Measurements from ENCODE around the gene CLSTN2.

The CLSTN2 gene

DNA sequence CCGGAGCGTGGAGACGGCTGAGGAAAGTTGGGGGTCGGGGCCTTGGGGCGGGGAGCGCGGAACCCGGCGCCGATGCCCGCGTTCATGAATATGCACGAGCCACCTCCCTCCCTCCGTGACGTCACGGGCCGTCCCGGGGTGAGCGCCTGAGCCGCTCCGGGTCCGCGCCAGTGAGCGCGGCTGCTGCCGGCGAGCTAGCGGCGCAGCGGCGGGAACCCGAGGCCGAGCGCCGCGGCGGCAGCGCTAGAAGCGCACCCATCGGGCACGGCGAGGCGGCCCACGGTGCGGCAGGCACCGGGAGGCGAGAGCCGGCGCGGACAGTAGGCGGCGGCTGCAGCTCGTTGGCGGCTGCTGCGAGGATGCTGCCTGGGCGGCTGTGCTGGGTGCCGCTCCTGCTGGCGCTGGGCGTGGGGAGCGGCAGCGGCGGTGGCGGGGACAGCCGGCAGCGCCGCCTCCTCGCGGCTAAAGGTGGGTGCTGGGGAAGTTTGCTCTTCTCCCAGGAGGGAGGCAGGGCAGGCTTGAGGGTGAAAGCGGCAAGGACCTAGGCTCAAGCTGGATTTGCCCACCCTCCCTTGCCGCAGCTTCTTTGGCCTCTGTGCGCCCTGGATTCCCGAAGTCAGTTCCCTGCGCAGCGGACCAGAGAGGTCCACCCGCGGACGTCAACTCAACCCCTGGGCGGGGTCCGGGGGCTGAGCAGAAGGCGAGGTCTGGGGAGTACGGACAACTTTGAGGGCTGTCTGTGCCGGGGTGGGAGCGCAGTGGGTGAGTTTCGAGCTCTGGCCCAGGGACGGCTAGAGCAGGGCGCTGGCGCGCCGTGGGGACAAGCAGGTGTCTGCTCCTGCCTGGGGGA, at the start of gene CLSTN2:
TSS of gene CLSTN2 (plus strand) at position 170 of the 850 bp plus-strand sequence.
- no peak for DNase-seq

DNA sequence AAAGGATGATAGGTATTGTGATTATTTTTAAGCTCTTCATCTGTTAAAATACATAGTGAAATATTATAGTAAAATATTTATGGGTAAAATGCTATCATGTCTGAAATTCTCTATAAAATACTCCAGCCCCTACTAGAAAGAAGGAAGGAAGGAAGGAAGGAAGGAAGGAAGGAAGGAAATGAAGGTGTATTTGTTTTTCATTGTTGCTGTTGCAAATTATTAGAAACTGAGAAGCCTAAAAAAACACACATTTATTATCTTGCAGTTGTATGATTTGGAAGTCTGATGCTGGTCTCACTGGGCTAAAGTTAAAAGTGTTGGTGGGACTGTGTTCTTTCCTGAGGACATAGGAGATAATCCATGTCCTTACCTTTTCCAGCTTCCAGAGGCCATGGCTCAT, 47.6 kb upstream of the CLSTN2 start:
- DNase-seq: no peak

DNA sequence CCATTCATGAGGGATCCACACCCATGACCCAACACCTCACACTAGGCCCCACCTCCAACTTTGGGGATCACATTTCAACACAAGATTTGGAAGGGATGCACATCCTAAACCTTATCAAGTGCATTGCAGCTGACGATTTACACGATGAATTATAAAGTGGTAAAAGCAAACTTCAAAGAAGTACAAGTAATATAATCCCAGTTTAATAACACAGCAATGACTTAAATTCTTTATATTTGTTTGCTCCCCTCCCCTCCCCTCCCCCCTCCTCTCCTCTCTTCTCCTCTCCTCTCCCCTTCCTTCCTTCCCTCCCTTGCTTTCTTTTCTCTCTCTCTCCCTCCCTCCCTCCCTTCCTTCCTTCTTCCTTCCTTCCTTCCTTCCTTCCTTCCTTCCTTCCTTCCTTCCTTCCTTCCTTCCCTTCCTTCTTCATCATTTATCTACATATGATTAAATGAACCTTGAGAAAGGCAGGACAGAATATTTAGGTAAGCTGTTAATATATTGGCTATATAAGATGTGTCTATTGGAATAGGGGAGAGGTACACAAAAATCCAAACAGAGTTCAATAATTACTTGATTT, 46.3 kb upstream of the CLSTN2 start:
- DNase-seq: no peak

DNA sequence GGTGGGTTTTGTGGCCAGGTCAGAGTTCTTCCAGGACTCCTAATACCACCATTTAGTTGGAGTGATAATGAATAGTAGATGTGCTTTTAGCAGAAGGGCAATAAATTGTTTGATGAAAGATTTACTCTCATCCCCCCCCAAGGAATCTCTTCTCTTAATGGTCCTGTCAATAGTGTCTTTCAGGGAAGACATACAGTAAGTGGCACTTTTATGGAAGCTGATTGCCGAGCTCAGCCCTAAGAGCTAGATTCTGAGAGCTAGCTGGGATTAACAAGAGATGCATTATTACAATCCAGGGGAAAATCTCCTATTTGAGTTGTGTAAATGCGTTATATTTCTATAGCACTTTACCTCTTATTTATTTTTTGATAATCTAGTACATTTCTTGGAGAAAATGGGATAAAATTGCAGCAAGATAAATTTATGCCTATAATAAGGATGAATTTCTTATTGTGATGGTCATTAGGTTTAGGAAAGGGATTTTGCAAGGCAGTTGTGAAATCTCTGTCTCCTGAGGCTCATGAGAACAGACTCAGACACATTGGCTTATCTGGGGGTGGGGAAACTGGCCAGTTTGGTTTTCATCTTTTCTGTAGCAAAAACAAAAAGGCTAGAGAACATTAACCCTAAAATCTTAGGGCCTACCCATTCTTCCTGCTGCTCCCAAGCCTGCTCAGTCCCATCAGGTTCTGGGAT, 41.6 kb upstream of the CLSTN2 start:
- DNase-seq: no peak

DNA sequence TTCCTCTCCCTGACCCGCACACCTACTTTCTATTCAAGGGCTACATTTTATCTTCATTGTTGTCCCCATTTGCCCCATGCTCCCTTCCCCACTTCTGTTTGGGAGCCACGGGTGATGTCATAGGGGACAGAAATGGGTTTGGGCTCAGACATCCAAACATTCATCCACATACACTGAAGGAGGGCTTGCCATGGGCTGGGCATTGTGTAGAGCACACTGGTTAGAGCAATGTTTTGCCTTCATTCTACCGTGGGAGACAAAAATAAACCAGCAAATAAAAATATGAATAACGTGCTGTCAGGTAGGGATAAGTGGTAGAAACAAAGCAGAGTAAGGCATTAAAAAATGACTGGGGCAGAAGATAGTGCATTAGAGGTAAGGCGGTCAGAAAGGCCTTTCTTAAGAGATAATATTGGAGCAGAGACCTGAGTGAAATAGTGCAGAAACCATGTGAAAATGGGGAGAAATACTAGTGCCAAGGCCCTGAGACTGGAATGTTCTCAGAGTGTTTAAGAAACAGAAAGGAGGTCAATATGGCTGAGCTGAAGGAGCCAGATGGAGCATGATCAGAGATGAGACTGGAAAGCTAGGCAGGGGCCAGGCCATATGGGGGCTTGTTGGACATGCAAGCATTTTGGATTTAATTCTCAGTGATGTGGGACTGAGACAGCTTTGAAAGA, 40.9 kb upstream of the CLSTN2 start:
- DNase-seq: peak in 1 of 2 experiments; percentile 13

DNA sequence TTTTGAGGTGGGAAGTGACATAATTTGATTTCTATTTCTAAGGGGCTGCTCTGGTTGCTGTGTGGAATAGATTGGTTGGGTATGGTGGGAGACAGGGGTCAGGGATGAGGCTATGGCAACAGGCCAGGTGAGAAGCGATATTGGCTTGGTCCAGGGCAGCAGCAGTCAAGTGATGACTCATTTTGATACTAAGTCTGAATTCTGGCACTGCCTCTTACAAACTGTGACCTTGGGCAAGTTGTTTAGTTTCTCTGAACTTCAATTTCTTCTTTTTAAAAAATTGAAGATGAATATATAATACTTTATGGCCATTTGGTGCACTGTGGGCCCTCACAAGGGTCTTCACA, 40.4 kb upstream of the CLSTN2 start:
- DNase-seq: no peak

DNA sequence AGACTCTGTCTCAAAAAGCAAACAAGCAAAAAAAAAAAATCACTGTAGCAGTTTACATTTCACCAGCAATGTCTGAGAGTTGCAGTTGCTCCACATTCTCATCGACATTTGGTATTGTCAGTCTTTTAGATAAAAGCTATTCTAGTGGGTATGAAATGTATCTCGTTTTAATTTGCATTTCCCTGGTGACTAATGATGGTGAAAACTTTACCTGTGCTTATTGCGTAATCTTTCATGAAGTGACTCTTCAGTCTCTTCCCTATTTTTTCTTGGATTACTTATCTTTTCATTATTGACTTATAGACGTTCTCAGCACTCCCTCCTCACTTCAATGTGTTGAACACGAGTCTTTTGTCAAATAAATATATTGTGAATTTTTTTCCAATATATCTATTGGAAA, 37.2 kb upstream of the CLSTN2 start:
- DNase-seq: no peak

DNA sequence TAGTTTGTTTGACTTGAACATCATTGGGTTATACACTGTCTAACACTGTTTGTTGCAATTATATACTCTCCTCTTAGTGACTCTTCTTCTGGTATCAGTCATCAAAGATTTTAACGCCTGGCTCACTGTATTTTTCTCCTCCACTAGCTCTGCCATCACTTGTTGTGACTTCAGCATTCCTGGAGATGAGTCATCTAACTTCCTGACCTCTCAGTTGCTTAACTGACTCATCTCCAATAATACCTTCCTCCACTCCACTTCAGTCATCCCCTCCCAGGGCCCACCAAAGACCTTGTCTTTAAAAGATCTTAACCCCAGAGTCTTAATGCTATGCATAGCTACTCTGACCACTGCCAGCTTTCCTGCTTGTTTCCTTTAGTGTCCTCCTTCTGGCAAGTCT, 28.6 kb upstream of the CLSTN2 start:
- DNase-seq: no peak

DNA sequence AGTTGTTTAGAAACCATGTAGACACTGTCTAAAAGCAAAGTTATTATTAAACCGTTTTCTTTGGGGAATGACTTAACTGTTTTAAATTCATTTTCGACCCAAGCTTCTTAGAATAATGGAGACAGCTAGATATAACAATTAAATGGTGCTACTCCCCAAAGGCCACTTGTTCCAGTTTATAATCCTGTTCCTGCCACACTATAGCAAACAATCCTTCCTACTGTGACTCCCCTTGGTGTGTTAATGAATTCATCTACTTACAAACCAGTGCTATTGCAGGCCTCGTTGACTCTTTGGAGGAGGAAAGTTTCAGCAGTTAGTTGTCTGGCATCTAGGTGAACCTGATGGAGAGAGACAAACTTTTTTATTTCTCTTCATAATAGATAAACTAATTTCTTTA, 25.2 kb upstream of the CLSTN2 start:
- DNase-seq: no peak

DNA sequence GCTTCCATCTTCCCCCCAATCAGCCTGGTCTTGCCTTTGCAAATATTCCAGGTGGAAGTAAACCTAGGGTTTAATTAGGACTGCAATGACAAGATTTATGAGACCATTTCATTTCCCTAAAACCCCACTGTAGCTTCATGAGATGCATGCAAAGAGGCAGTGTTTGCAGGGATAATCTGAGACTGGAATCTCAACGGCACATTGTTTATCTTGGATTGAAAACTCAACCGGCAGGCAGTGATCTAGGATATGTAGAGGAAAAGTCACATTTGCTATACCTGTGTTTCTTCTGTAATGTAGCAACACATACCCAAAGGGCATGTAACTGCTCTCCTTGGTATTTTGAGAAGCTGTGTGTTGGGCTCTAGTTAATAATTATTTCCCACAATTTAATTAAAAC, 18.7 kb upstream of the CLSTN2 start:
- DNase-seq: no peak

DNA sequence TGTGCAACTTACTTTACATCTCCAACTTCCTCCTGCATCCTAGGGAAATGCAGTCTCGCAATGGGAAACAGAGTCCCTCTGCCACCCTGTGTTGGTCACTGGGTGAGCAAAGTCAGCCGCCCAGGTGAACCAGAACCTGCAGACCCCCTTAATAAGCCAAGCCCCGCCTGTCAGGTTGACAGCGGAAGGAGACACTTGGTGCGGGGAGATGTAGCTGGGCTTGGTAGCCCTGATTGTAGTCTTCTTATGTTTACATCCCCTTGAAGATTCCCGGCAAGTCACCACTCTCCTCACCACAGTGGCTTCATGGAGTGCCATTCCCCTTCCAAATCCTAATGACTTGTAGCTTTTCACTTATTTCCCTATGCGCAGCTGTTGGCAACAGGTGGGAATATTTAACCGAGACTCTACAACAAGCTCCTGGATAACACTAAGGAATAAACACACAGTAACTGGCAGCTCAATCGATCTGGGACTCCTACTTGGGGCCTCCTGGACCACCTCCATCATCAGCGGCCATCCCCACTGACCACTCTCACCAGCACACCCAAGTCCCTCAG, 17.7 kb upstream of the CLSTN2 start:
- no peak for DNase-seq

DNA sequence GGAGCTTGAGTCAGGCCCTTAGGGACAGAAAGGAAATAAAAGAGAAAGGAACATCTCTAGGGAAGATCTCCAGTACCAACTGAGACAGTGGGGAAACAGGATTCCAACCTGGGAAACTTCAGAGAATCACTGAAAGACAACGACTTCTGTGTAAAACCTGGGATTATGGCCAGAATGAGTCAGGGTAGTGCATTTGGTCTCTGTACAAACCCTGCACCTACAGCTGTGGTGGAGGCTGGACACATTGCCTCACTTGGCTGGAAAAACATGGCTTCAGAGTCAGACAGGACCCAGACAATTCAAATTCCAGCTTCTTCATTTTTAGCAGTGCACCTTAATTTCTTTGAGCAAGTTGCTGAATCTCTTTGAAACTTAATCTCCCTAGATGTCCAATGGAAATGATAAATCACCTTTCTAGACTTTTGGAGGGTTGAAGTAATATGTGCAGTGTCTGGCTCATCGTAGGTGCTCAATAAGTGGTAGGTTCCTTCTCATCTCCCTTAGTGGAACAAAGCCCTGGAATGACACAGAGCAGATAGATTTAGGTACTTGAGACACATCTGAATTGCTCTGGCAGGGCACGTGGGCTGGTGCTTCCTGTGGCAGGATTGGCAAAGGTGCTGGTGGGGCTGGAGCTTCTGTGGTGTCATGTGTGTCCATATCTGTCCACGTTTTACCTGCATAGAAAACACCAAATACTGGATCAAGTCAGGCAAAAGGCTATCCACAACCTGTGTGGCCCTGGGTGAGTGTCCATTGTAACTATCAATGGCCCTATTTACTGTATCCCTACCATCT, 6.1 kb upstream of the CLSTN2 start:
- DNase-seq: no peak

DNA sequence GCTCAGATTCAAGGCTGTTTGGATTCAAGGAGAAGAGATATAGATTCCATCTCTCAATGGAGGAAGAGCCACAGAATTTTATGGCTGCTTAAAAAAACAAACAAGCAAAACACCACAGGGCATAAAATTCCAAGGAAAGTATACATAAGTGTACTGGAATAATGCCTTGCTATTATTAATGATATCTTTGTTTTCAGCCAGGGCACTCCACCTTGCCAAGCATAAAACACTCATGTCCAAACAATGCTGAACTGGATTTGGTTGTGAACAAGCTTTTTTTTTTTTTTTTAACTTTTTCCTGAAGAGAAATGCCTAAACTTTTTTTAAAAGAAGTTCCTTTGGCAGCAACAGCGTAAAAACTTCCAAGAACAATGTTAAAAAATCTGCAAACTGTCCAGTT, 4.8 kb upstream of the CLSTN2 start:
- DNase-seq: no peak

DNA sequence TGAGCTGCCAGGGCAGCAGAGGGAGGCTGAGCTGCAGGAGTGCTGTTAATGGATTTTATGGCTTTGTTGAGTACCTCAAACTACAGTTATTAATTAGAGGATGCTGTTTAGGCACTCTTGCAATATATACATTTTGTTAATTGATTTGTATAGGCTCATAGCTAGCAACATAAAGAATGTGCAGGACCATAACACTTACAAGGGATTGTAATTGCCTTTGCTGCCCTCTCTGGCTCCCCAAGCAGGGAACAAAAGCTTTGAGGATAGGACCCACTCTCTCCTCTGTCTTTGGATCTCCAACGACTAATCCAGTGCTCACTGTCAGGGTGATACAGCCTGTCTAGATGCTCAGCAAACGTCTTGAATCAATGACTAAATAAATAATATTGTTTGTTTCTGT, 1.2 kb upstream of the CLSTN2 start:
- no peak for DNase-seq

DNA sequence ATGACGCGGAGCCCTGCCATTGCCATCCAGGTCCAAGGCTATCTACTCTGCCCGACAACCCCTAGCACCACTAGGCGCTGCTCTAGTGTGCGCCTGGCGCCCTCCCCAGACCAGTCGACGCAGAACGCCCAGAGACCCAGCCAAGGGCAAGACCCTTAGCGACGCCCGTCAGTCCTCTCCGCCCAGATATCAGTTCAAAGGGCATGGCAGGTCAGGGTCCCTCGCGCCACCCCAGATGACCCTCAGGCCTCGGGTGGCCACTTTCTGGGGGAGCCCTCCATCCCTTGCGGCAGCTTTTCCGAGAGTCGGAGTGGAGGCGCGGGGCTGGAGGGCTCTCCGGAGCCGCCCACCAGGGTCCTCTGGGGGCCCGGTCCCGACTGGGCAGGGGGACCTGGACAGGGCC, 371 bp upstream of the CLSTN2 start:
- no peak for DNase-seq

DNA sequence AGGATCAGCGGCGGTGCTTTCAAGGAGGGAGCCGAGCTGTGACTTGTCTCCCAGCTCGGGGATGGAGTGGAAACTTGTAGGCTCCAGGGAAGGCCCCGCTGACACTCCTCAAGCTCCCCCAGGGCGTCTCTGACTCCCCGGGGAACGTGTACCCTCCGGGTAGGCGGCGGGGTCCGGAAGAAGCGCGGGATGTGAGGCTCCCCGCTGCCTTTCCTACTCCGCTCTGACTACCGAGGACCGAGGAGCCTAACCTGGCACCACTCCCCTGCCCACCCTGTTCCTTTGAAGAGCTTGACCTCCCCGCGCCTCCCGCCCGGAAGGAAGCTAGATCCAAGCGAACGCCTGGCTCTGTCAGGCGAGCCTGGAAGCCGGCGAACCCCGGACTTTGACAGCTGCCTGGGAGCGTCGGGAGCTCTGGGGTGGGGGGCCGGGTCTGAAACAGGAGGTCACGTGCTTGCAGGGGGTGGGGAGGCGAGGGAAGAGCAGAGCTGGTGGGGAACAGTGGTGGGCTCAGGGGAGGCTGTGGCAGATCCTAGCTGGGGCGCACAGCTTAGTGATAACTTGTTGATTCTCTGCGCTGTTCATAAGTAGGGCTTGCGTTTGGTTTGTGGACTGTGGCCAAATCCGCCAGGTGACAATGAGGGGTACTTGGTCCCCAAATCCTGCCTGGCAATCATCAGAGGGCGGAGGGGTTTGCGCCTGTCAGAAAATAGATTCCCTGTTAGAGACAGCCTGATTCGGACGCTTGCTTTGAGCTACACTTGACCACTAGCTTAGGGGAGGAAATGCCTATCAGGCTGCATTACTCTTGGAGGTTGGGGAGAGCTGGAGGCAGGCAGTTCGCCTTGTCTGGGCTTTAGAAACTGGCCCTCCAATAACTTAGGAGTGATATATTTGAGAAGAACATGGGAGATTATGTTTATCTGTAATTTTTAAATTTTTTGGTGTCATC, 1.2 kb downstream of the CLSTN2 start:
- no peak for DNase-seq

DNA sequence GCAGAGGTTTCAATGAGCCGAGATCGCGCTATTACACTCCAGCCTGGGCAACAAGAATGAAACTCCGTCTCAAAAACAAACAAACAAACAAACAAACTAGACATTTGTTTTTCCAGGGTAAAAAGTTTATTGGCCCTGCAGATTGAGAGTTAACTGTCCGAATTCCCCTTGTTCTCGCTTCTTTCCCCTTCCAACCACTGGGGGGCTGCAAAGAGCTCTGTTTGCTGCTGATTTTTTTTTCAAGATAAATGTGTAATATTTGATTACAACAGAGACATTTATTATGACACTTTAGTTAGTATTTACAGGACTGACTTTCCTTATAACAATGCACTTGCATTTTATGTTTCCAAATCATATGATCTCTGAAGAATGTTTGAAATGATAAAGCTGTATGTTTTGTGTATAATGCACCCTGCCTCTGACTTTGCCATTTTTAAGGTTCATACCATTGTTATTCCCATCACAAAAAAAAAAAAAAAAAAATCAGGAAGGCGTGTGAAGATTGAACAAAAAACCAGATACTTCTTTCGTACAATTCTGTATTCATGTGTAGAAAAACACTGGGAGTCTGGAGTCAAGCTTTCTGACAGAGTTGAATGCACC, 2.8 kb downstream of the CLSTN2 start:
- DNase-seq: no peak

DNA sequence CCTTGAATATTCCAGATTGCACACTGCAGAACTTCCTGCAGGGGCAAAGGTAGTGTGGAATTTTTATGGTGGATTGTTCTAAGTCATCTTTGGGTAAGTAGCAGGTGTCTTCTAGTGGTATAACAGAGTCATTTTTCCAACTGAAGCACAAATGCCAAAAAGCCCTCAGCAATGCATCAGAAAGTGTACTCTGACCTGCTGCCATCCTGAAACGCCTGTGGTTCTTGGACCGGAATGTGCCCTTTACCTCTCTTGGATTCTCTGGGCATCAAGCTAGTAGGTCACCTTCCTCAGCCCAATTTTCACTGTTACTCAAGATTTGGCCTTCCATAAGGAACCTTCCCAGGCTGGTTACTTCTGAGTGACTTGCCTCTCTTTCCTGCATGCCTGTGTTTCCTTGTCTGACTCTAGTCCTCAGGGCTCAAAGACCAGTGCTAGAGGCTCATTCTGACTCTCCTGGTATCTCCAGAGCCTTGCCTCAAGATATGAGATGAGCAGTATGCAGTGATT, 4.8 kb downstream of the CLSTN2 start:
- no peak for DNase-seq

DNA sequence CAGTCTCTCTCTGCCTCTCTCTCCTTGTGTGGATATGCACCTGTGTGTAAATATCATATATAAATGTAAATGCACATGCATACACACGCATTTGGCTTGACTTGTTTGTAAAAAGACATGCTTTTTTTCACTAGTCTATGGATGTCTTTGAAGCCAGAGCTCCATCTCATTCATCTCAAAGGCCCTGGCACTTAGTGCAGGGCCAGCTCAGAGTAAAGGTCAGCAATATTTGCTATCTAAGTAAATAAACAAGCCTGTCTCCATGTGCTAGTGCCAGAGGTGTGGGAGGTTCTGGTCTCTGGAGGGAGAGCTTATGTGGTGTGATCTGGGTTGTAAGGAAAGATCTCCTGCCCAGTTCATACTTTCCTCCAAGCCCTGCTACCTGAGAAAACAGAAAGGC, 5.6 kb downstream of the CLSTN2 start:
- no peak for DNase-seq

DNA sequence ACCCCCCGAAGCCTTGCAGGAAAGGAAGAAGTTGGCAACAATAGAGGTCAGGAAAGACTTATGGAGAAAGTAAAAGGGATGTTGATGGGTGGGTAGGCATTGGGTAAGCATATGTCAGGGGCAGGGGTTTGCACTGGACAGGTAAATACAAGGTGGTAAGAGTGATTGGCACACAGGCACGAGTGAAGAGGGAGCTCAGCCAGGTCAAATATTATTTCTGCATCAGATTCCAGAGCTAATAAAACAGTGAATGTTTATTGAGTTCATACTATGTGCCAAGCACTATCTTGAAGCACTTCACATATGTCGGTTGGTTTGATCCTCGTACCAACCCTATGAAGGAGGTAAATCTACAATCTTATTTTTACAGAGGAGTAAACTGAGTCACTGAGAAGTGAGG, 6.6 kb downstream of the CLSTN2 start:
- no peak for DNase-seq

All from cerebellar nuclear complex (tissue), 1 donor.